GM23248 (cell line): ENCODE data around the gene CMSS1. TPM values are rescaled to one million over a fixed set of nuclear protein-coding genes. Genes with fewer than 3 reads are reported as not detected.

ENCODE experiments used
- DNase-seq: peaks from one replicate; pipeline ENCODE4 v3.0.0-alpha.2; 2015
- H2AFZ ChIP-seq: fragments of 200-600 bp; sonication (generic); 2 replicates; pipeline ENCODE4 v1.6.1; 2016; ENCODE audit warnings: antibody characterized with exemption
- H3F3A ChIP-seq: fragments of 200-600 bp; sonication (generic); 2 replicates; pipeline ENCODE4 v1.6.1; 2016; ENCODE audit warnings: mild to moderate bottlenecking, antibody characterized with exemption, mixed run types; ENCODE audit not compliant: insufficient read depth
- H3K27ac ChIP-seq: fragments of 200-600 bp; sonication (generic); 2 replicates; pipeline ENCODE4 v1.5.1; 2016; ENCODE audit warnings: mild to moderate bottlenecking
- H3K27me3 ChIP-seq: fragments of 200-600 bp; sonication (generic); replicated peaks from 2 replicates; pipeline ENCODE4 v1.6.1; 2016; ENCODE audit warnings: mild to moderate bottlenecking; ENCODE audit not compliant: insufficient read depth
- H3K36me3 ChIP-seq: fragments of 200-600 bp; sonication (generic); 2 replicates; pipeline ENCODE4 v1.6.1; 2016; ENCODE audit warnings: low read depth, mild to moderate bottlenecking
- H3K4me1 ChIP-seq: fragments of 200-600 bp; sonication (generic); 2 replicates; pipeline ENCODE4 v1.6.1; 2016; ENCODE audit warnings: mild to moderate bottlenecking; ENCODE audit not compliant: insufficient read depth
- H3K4me2 ChIP-seq: fragments of 200-600 bp; sonication (generic); one replicate; pipeline ENCODE4 v1.6.1; 2016; ENCODE audit warnings: mild to moderate bottlenecking; ENCODE audit not compliant: unreplicated experiment
- H3K4me3 ChIP-seq: fragments of 200-600 bp; sonication (generic); 2 replicates; pipeline ENCODE4 v1.5.1; 2016; ENCODE audit warnings: mild to moderate bottlenecking
- H3K79me2 ChIP-seq: fragments of 200-600 bp; sonication (generic); 2 replicates; pipeline ENCODE4 v1.6.1; 2016; ENCODE audit warnings: mild to moderate bottlenecking; ENCODE audit not compliant: insufficient read depth
- H3K9ac ChIP-seq: fragments of 200-600 bp; sonication (generic); 2 replicates; pipeline ENCODE4 v1.6.1; 2016; ENCODE audit warnings: mild to moderate bottlenecking
- H3K9me2 ChIP-seq: fragments of 200-600 bp; sonication (generic); 2 replicates; pipeline ENCODE4 v1.6.1; 2016; ENCODE audit warnings: mixed run types, mild to moderate bottlenecking, moderate library complexity; ENCODE audit not compliant: insufficient read depth
- H3K9me3 ChIP-seq: fragments of 200-600 bp; sonication (generic); one replicate; pipeline ENCODE4 v1.6.1; 2017; ENCODE audit warnings: low read depth
- H4K20me1 ChIP-seq: fragments of 200-600 bp; sonication (generic); 2 replicates; pipeline ENCODE4 v1.6.0; 2016; ENCODE audit not compliant: insufficient read depth
- EZH2 ChIP-seq: fragments of 200-600 bp; sonication (generic); IDR thresholded peaks from 2 replicates; pipeline ENCODE4 v1.6.1; 2018; ENCODE audit warnings: antibody characterized with exemption, mild to moderate bottlenecking; ENCODE audit not compliant: insufficient read depth, poor library complexity, severe bottlenecking
- EZH2phosphoT487 ChIP-seq: fragments of 200-600 bp; sonication (generic); IDR thresholded peaks from 2 replicates; pipeline ENCODE4 v1.6.1; 2018; ENCODE audit warnings: antibody characterized with exemption, moderate library complexity, mild to moderate bottlenecking, low read depth; ENCODE audit not compliant: insufficient read depth
- WGBS, 2 experiments: methylation state at CpG; one replicate each; pipeline ENCODE4 v1.1.6; 2015 to 2017; ENCODE audit warnings: low lambda C conversion rate in 2 of 2, low coverage in 1 of 2; ENCODE audit errors: missing lambda C conversion rate in 2 of 2; 5-methylcytosine and 5-hydroxymethylcytosine counted together
- in situ Hi-C: fragments of 300-500 bp; cut with MboI; formaldehyde crosslinking; loops from 2 replicates; pipeline ENCODE4 v1.15.0; 2020
- polyA plus RNA-seq: library from polyadenylated mRNA; unstranded; fragments of >200 nt; fragmentation: Nextera tagmentation; extraction: Ambion mirVana; gene quantifications from 2 replicates; pipeline ENCODE4 v1.2.1, GENCODE V29; 2016
- total RNA-seq: library from RNA; depleted of rRNA; stranded (reverse); fragments of >200 nt; shearing (Covaris generic); gene quantifications from 2 replicates; pipeline ENCODE4 v1.2.3, GENCODE V29; 2014

Gene CMSS1
- total and polyA plus RNA-seq, 2 experiments from 2014 or later = 17.2 to 26.6 TPM

- Histone ChIP-seq H3K36me3 (no peaks in the 10 kb centered on the region), H3K9me3 (no peaks in the 10 kb centered on the region), H3K4me1 (no peaks in the 10 kb centered on the region), H2AFZ (no peak overlapping the region), H3K79me2 (no peaks in the 10 kb centered on the region), H3K27ac (no peak overlapping the region), H3F3A (no peaks in the 10 kb centered on the region), H4K20me1 (no peaks in the 10 kb centered on the region), H3K27me3 (no peaks in the 10 kb centered on the region), H3K9me2 (no peaks in the 10 kb centered on the region), H3K9ac (no peak overlapping the region), H3K4me2 (no peak overlapping the region), H3K4me3 (no peak overlapping the region)
- 89 to 93% methylated on average over 1 of the region's 1 CpG for WGBS, 2 experiments
- no peak for TF ChIP-seq EZH2phosphoT487
- no peak for TF ChIP-seq EZH2
- no peak for DNase-seq
- in situ Hi-C loops = no loop called here
These were observed 326.7 kb downstream of the CMSS1 start for GRCh38 chr3:100144255-100144866.

- H3K9me3 ChIP-seq = no peaks in the 10 kb centered on the region
- no peak for DNase-seq
- no peaks in the 10 kb centered on the region for H3K36me3 ChIP-seq
- H3F3A ChIP-seq = 0 out of 2 replicates have a peak, but pooled peaks cover 8% of the 10 kb centered on the region
- no peaks in the 10 kb centered on the region for H3K9me2 ChIP-seq
- 77 to 84% methylated on average over 2 of the region's 2 CpGs for WGBS, 2 experiments
- H3K4me2 ChIP-seq = no peak overlapping the region
- TF ChIP-seq EZH2 = no peak
- no peak for TF ChIP-seq EZH2phosphoT487
- no peaks in the 10 kb centered on the region for H3K27me3 ChIP-seq
- no peaks in the 10 kb centered on the region for H4K20me1 ChIP-seq
- peaks cover 11% of the 10 kb centered on the region for H3K4me1 ChIP-seq
- no peaks in the 10 kb centered on the region for H3K79me2 ChIP-seq
- no peak overlapping the region for H2AFZ ChIP-seq
- no peak overlapping the region for H3K9ac ChIP-seq
- in situ Hi-C loops = no loop called here
- no peak overlapping the region for H3K27ac ChIP-seq
- H3K4me3 ChIP-seq = no peak overlapping the region
These were observed 331.5 kb downstream of the CMSS1 start for GRCh38 chr3:100149130-100149529.

DNA sequence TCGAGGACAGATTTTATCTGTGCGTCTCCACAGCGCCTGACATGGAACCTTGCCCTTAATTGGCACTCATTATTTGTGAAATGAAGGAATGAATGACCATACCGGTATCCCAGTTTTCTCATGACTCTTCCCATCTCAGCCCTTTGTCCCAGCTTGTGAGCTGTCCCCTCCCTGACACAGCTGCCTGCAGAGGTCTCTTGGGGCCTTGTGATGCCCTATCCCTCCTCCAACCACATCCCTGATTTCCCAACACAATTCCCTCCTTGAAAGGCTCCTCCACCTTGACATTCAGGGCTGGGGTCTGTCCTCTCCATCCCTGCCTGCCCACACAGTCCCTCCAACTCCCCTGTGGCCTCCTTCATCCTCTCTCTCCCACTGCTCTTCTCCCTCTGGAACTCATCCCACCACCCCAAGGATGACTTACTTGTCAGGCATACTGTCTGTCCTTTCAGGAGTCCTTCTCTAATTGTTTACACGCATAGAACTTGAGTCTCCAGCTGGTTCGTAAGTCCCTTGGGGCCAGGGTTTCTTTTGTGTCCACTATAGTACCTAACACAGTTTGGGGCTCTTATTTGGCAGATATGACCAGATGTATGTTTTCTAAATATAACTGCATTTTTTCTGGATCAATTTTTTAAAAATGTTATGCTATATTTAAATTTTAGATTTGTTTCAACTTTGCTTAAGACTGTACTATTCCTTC lies 332.2 kb downstream of the CMSS1 start:
- Histone ChIP-seq H3F3A (0 out of 2 replicates have a peak, but pooled peaks cover 8% of the 10 kb centered on the region), H2AFZ (peak overlapping the region; percentile 30), H3K4me1 (peaks cover 11% of the 10 kb centered on the region), H3K27me3 (no peaks in the 10 kb centered on the region), H3K4me3 (no peak overlapping the region), H3K4me2 (no peak overlapping the region), H3K9me3 (no peaks in the 10 kb centered on the region), H3K9me2 (no peaks in the 10 kb centered on the region), H3K36me3 (no peaks in the 10 kb centered on the region), H3K27ac (peak overlapping the region; percentile 36; the same call in 1 of the 2 replicates), H4K20me1 (no peaks in the 10 kb centered on the region), H3K9ac (no peak overlapping the region), H3K79me2 (no peaks in the 10 kb centered on the region)
- WGBS, 2 experiments = 73 to 76% methylated on average over 6 of the region's 6 CpGs
- in situ Hi-C loops = no loop called here
- TF ChIP-seq EZH2 = no peak
- no peak for TF ChIP-seq EZH2phosphoT487
- no peak for DNase-seq

- no peak overlapping the region for H3K9ac ChIP-seq
- in situ Hi-C loops = no loop called here
These were observed 332.8 kb downstream of the CMSS1 start for GRCh38 chr3:100150473-100150872.

More at GRCh38 chr3:100150473-100150872, 332.8 kb downstream of the CMSS1 start:
- Histone ChIP-seq H3K4me3 (no peak overlapping the region), H3K9me3 (no peaks in the 10 kb centered on the region), H3K4me2 (no peak overlapping the region), H3K79me2 (no peaks in the 10 kb centered on the region), H3K9me2 (no peaks in the 10 kb centered on the region), H3K4me1 (peaks cover 11% of the 10 kb centered on the region), H3F3A (peaks cover 11% of the 10 kb centered on the region; the same call in 1 of the 2 replicates), H3K27ac (peak overlapping the region; percentile 36), H3K36me3 (no peaks in the 10 kb centered on the region), H2AFZ (peak overlapping the region; percentile 30), H3K27me3 (no peaks in the 10 kb centered on the region), H4K20me1 (no peaks in the 10 kb centered on the region)
- 4 to 20% methylated on average over 1 of the region's 1 CpG for WGBS, 2 experiments
- TF ChIP-seq EZH2 (no peak), EZH2phosphoT487 (no peak)
- peak; percentile 71 for DNase-seq
